Peyer's patch (tissue), 4 donors: ENCODE data around the gene C11orf71. TPM values are rescaled to one million over a fixed set of nuclear protein-coding genes. Genes with fewer than 3 reads are reported as not detected.

Experiments used
- DNase-seq, 3 donors: peaks; one replicate each; pipeline ENCODE4 v3.0.0-alpha.2; 2017 to 2019
- H3K27ac ChIP-seq, 4 donors: fragments of 200-600 bp; sonication (generic); one replicate each; pipeline ENCODE4 v1.5.1; 2016 to 2019
- H3K27me3 ChIP-seq, 2 donors: fragments of 200-600 bp; sonication (generic); one replicate each; pipeline ENCODE4 v1.5.1; 2019
- H3K36me3 ChIP-seq, 3 donors: fragments of 200-600 bp; sonication (generic); one replicate each; pipeline ENCODE4 v1.5.1; 2016 to 2019
- H3K4me1 ChIP-seq, 4 donors: fragments of 200-600 bp; sonication (generic); one replicate each; pipeline ENCODE4 v1.5.1; 2016 to 2019
- H3K4me3 ChIP-seq, 4 donors: fragments of 200-600 bp; sonication (generic); 1 replicate in 3 of 4; 2 replicates in 1 of 4; pipeline ENCODE4 v1.5.1; 2016 to 2019; ENCODE audit warnings: mild to moderate bottlenecking in 1 of 4
- H3K9me3 ChIP-seq, 4 donors: fragments of 200-600 bp; sonication (generic); one replicate each; pipeline ENCODE4 v1.5.1; 2016 to 2019; ENCODE audit warnings: mild to moderate bottlenecking in 1 of 4
- CTCF ChIP-seq, 6 experiments: fragments of 450-650 bp in 4 of 6; fragments of 200-600 bp in 2 of 6; sonication (generic) in 1 of 6; IDR thresholded peaks; one replicate each; pipeline ENCODE4 v1.5.1; 2017 to 2019; ENCODE audit warnings: antibody characterized with exemption in 6 of 6, mild to moderate bottlenecking in 3 of 6, moderate library complexity in 1 of 6
- POLR2A ChIP-seq, 2 donors: fragments of 450-650 bp; IDR thresholded peaks; one replicate each; pipeline ENCODE4 v1.5.1; 2017; ENCODE audit warnings: antibody characterized with exemption in 2 of 2, mild to moderate bottlenecking in 2 of 2, moderate library complexity in 2 of 2
- total RNA-seq, 4 donors: library from RNA; depleted of rRNA; stranded (reverse); fragments of >200 nt; gene quantifications; one replicate each; pipeline ENCODE4 v1.1.0, GENCODE V29; 2016

The C11orf71 gene
- total RNA-seq, 4 donors from 2014 or later, result 5.9 to 15.4 (median 12.1) TPM

DNA sequence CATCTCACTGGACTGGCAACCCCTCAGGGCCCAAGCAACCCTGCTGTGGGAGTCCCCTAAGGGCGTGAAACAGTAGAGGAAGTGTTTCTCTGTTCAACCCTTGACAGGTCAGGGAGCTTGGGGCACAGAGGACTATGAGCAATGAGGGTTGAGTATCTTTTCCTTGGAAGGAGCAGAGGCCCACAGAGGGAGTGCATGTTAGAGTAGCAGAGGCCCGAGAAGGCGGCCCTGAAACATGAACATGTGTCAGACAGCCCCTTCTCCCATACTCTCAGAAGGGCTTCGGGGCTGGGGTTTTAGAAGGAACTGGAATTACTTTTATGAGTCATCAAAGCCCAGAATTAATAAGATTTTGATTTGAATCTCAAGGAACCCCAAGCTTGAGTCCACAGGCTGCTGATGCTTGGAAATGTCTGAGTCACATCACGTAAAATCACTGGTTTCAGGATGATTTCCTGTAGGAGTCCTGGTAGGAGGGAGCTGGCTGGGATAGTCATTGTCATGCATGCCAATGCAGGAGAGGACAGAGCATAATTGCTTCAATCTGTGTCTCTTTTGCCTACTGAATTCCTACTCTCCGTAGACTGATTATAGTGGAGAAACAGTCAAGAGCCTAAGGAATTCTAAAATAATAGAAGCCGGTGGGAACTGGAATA, 22.6 kb downstream of the C11orf71 start:
- Histone ChIP-seq H3K4me1 (no peaks in the 10 kb centered on the region), H3K36me3 (no peaks in the 10 kb centered on the region), H3K27me3 (no peaks in the 10 kb centered on the region), H3K27ac (no peak overlapping the region), H3K4me3 (no peak overlapping the region), H3K9me3 (no peaks in the 10 kb centered on the region)
- no peak for TF ChIP-seq CTCF (IDR thresholded peaks at IDR 0.05)
- no peak for TF ChIP-seq POLR2A (IDR thresholded peaks at IDR 0.05)
- no peak for DNase-seq

DNA sequence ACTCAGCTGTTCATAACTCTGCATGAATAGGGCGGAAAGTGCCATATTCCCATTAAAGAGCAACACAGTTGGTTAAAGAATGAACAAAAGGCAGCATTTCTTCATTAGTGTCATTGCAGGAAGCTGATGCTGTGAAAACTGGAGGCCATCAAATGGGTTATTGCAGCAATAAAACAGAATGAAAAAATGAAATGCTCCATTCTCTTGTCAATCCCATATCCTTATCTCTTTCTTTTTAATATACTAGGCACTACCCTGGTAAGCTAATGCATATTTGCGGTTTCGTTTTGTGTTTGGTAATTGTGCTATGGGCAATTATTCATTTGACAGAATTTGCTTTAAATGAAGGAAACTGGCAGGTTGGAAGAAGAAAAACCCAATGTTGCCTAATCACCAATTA, 25.3 kb downstream of the C11orf71 start:
- no peaks in the 10 kb centered on the region for H3K4me1 ChIP-seq
- no peak overlapping the region for H3K27ac ChIP-seq
- no peak overlapping the region for H3K4me3 ChIP-seq
- no peaks in the 10 kb centered on the region for H3K9me3 ChIP-seq
- H3K36me3 ChIP-seq, result no peaks in the 10 kb centered on the region
- no peaks in the 10 kb centered on the region for H3K27me3 ChIP-seq
- DNase-seq, result no peak
- TF ChIP-seq POLR2A (IDR thresholded peaks at IDR 0.05), result no peak
- no peak for TF ChIP-seq CTCF (IDR thresholded peaks at IDR 0.05)

DNA sequence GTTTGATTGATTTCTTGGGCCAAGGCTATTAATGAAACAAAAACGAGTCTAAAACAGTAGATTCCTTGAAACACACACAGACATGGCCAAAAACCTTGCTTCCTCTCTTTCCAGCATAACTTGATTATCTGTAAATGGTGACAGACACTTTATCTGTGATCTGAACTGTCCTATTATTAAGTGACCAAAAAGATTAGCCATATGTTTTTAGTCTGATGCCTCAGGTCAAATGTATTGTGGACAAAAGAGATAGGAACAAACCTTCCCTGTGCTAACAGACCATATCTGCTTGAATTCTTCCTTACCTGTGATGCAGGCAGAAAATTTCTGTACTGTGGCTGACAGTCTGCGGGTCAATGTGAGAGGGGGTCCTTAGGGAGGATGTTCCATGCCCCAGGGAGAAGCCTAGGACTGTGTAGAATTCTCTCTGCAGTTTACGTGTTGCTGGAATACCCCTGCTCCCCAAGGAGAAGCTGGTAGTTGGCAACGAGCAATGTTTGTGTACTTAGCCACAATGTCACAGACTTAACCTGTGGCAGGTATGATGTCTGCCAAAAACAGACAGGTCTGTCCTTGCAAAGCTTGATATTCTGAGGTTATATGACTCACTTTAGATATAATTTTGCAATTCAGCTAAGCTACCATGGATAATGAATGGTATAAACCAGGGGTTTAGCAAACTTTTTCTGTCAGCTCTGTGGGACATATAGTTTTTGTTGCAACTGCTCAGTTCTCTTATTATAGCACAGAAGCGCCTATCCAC, 31.2 kb downstream of the C11orf71 start:
- Histone ChIP-seq H3K4me3 (no peak overlapping the region), H3K27ac (no peak overlapping the region), H3K4me1 (no peaks in the 10 kb centered on the region), H3K9me3 (no peaks in the 10 kb centered on the region), H3K27me3 (no peaks in the 10 kb centered on the region), H3K36me3 (no peaks in the 10 kb centered on the region)
- no peak for DNase-seq
- TF ChIP-seq CTCF (IDR thresholded peaks at IDR 0.05) (no peak), POLR2A (IDR thresholded peaks at IDR 0.05) (no peak)

- H3K9me3 ChIP-seq, result no peaks in the 10 kb centered on the region
- H3K4me3 ChIP-seq, result no peak overlapping the region
- no peaks in the 10 kb centered on the region for H3K27me3 ChIP-seq
- no peaks in the 10 kb centered on the region for H3K36me3 ChIP-seq
- no peak overlapping the region for H3K27ac ChIP-seq
- no peak for DNase-seq
- no peaks in the 10 kb centered on the region for H3K4me1 ChIP-seq
- TF ChIP-seq CTCF (IDR thresholded peaks at IDR 0.05) (no peak), POLR2A (IDR thresholded peaks at IDR 0.05) (no peak)
These were observed 32.9 kb downstream of the C11orf71 start for GRCh38 chr11:114367244-114367957.

DNA sequence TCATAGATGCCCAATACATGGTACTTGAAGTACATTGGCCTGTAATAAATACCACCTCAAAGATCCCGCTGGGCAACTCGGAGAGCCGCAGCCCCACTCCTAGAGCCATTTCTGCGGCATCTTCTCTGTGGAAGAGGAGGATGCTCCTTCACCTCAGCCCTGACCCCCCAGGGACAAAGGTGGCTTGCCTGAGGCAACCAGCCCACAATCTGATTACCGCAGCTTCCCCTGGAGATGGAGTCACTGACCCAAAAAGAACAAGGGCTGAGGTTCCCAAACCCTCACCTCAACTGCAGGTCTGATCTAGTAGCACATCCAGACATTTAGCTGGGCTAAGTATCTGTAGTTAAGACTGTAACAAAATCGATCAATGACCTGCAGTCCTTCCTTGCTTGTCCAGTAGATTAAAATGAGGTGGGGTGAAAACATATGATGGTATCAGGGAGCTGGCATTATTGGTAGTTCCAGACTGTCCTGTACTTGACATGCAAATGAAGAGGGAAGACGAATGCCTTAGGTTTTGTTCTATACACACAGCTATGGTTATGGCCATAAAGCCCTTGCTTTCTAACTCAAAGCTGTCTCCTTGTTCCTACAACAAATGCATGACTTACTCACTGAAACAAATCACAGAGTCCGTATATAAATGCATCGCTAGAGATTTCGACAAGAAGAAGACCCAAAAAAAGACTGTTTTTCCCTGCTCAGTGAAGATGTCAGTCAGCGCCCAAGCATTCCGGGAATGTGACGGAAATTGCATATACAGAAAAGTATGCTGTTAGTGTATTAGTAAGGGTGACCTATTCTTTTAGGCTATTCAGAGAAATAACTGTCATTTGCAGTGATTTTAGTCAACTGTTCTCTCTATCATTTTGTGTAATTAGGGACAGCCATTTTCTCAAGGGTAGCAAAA, 33.7 kb downstream of the C11orf71 start:
- Histone ChIP-seq H3K27ac (no peak overlapping the region), H3K9me3 (no peaks in the 10 kb centered on the region), H3K4me1 (no peaks in the 10 kb centered on the region), H3K36me3 (no peaks in the 10 kb centered on the region), H3K4me3 (no peak overlapping the region), H3K27me3 (no peaks in the 10 kb centered on the region)
- TF ChIP-seq POLR2A (IDR thresholded peaks at IDR 0.05), result no peak
- no peak for TF ChIP-seq CTCF (IDR thresholded peaks at IDR 0.05)
- DNase-seq, result no peak
